H1 (cell line): ENCODE results near the gene ZSCAN25. TPM values are rescaled to one million over a fixed set of nuclear protein-coding genes. Genes with fewer than 3 reads are reported as not detected.

Experiments
- CTCF ChIA-PET: fragments of 300-600 bp; sonication (Branson Sonifier 250); formaldehyde crosslinking; loops from one replicate; lab custom pipeline; 2021; ENCODE audit not compliant: partially characterized antibody; lab: Charles Lee
- POLR2A ChIA-PET: fragments of 300-600 bp; sonication (Branson Sonifier 250); formaldehyde crosslinking; loops from one replicate; lab custom pipeline; 2021; ENCODE audit warnings: inconsistent platforms; ENCODE audit not compliant: partially characterized antibody; lab: Charles Lee
- DNase-seq, 2 experiments: peaks; one replicate each; pipeline versions ENCODE4 v3.0.0 to v3.0.0-alpha.2; 2010 to 2022; ENCODE audit warnings: low spot score in 2 of 2, low read depth in 1 of 2, mixed read lengths in 1 of 2
- FAIRE-seq: peaks from 2 replicates; lab custom pipeline; 2011; peaks lifted over from hg19 to GRCh38; lab: Jason Lieb, UNC
- H2AFZ ChIP-seq: 2 replicates; pipeline ENCODE4 v1.8.1; 2012; ENCODE audit warnings: low read length, inconsistent platforms
- H2AK5ac ChIP-seq: 2 replicates; pipeline ENCODE4 v1.6.1; 2013; ENCODE audit warnings: low read depth, low read length
- H2BK120ac ChIP-seq: replicated peaks from 2 replicates; pipeline ENCODE3; 2013; ENCODE audit warnings: low read depth, low read length, inconsistent platforms
- H2BK12ac ChIP-seq: 2 replicates; pipeline ENCODE4 v1.6.1; 2013; ENCODE audit warnings: low read depth, low read length
- H2BK15ac ChIP-seq: 2 replicates; pipeline ENCODE4 v1.6.1; 2013; ENCODE audit warnings: low read length
- H2BK20ac ChIP-seq: 2 replicates; pipeline ENCODE4 v1.6.1; 2013; ENCODE audit warnings: low read length
- H2BK5ac ChIP-seq: 2 replicates; pipeline ENCODE4 v1.6.1; 2013; ENCODE audit warnings: low read depth, low read length
- H3K14ac ChIP-seq: 2 replicates; pipeline ENCODE4 v1.6.1; 2013; ENCODE audit warnings: inconsistent platforms; ENCODE audit not compliant: insufficient read length
- H3K18ac ChIP-seq: 2 replicates; pipeline ENCODE4 v1.6.1; 2013; ENCODE audit warnings: low read length; ENCODE audit errors: extremely low read depth
- H3K23ac ChIP-seq: 2 replicates; pipeline ENCODE4 v1.6.1; 2013; ENCODE audit warnings: inconsistent platforms; ENCODE audit not compliant: insufficient read length
- H3K23me2 ChIP-seq: 2 replicates; pipeline ENCODE4 v1.6.1; 2013; ENCODE audit warnings: low read depth, low read length
- H3K27ac ChIP-seq: 2 replicates; pipeline ENCODE4 v1.6.1; 2011; ENCODE audit warnings: low read depth, low read length, inconsistent platforms
- H3K27me3 ChIP-seq, 4 experiments: replicated peaks in 1 of 4; 1 replicate in 1 of 4; 2 replicates in 3 of 4; pipeline versions ENCODE4 v1.6.1 to v1.8.1; 2011 to 2013; ENCODE audit warnings: low read length in 3 of 4, mild to moderate bottlenecking in 3 of 4, inconsistent platforms in 2 of 4, mixed read lengths in 2 of 4, moderate library complexity in 1 of 4; ENCODE audit not compliant: control insufficient read depth in 3 of 4, insufficient read depth in 3 of 4; ENCODE audit errors: extremely low read depth in 1 of 4
- H3K36me3 ChIP-seq, 4 experiments: 2 replicates each; pipeline versions ENCODE4 v1.6.1 to v1.8.1; 2011 to 2013; ENCODE audit warnings: mild to moderate bottlenecking in 4 of 4, low read length in 3 of 4, moderate library complexity in 2 of 4, control low read depth in 1 of 4, inconsistent platforms in 1 of 4; ENCODE audit not compliant: insufficient read depth in 4 of 4, control insufficient read depth in 2 of 4
- H3K4ac ChIP-seq: replicated peaks from 2 replicates; pipeline ENCODE3; 2013; ENCODE audit warnings: low read length, low read depth, mixed read lengths, inconsistent platforms; ENCODE audit not compliant: insufficient read length
- H3K4me1 ChIP-seq, 4 experiments: replicated peaks in 1 of 4; 1 replicate in 1 of 4; 2 replicates in 3 of 4; pipeline versions ENCODE4 v1.6.1 to v1.8.1; 2011 to 2013; ENCODE audit warnings: low read length in 3 of 4, inconsistent platforms in 2 of 4, mixed read lengths in 1 of 4; ENCODE audit not compliant: insufficient read depth in 4 of 4, control insufficient read depth in 3 of 4
- H3K4me2 ChIP-seq, 2 experiments: 2 replicates each; pipeline versions ENCODE4 v1.6.1 to v1.8.1; 2011 to 2013; ENCODE audit warnings: low read depth in 2 of 2, low read length in 2 of 2, control low read depth in 1 of 2, inconsistent platforms in 1 of 2, mild to moderate bottlenecking in 1 of 2; ENCODE audit not compliant: insufficient read depth in 1 of 2
- H3K4me3 ChIP-seq, 4 experiments: fragments of 200-600, 300-600 bp in 1 of 4; sonication (generic), shearing (Covaris generic), sonication (Bioruptor Twin) in 1 of 4; 2 replicates each; pipeline versions ENCODE4 v1.5.1 to v1.8.1; 2011 to 2016; ENCODE audit warnings: low read length in 4 of 4, low read depth in 3 of 4, control low read depth in 2 of 4, inconsistent platforms in 2 of 4, mild to moderate bottlenecking in 2 of 4, mixed read lengths in 1 of 4, moderate library complexity in 1 of 4; ENCODE audit not compliant: insufficient read depth in 2 of 4; ENCODE audit errors: extremely low read depth in 1 of 4
- H3K56ac ChIP-seq: replicated peaks from 2 replicates; pipeline ENCODE3; 2013; ENCODE audit warnings: low read depth, mild to moderate bottlenecking, mixed read lengths, low read length, inconsistent platforms; ENCODE audit not compliant: insufficient read length
- H3K79me1 ChIP-seq: 2 replicates; pipeline ENCODE4 v1.6.1; 2013; ENCODE audit warnings: low read depth, low read length, control low read depth
- H3K79me2 ChIP-seq, 2 experiments: 2 replicates each; pipeline versions ENCODE4 v1.6.1 to v1.8.1; 2012 to 2013; ENCODE audit warnings: low read length in 2 of 2, mild to moderate bottlenecking in 2 of 2, inconsistent platforms in 1 of 2; ENCODE audit not compliant: insufficient read depth in 2 of 2, control insufficient read depth in 1 of 2
- H3K9ac ChIP-seq, 4 experiments: replicated peaks in 1 of 4; 1 replicate in 1 of 4; 2 replicates in 3 of 4; pipeline versions ENCODE4 v1.6.1 to v1.8.1; 2011 to 2013; ENCODE audit warnings: low read depth in 3 of 4, low read length in 3 of 4, control low read depth in 2 of 4, mild to moderate bottlenecking in 2 of 4, moderate library complexity in 2 of 4, inconsistent platforms in 1 of 4; ENCODE audit errors: extremely low read depth in 1 of 4
- H3K9me3 ChIP-seq, 2 experiments: 2 replicates each; pipeline versions ENCODE4 v1.6.1 to v1.8.1; 2012 to 2013; ENCODE audit warnings: mild to moderate bottlenecking in 2 of 2, moderate library complexity in 2 of 2, control low read depth in 1 of 2, inconsistent platforms in 1 of 2, low read depth in 1 of 2, low read length in 1 of 2, mixed read lengths in 1 of 2; ENCODE audit not compliant: insufficient read depth in 2 of 2
- H4K20me1 ChIP-seq, 2 experiments: replicated peaks in 1 of 2; 2 replicates each; pipeline versions ENCODE3 to v1.8.1; 2011 to 2013; ENCODE audit warnings: inconsistent platforms in 2 of 2, low read length in 2 of 2, mild to moderate bottlenecking in 1 of 2; ENCODE audit not compliant: insufficient read depth in 2 of 2, control insufficient read depth in 1 of 2
- H4K5ac ChIP-seq: 2 replicates; pipeline ENCODE4 v1.6.1; 2013; ENCODE audit warnings: low read length, low read depth, mixed read lengths, inconsistent platforms; ENCODE audit not compliant: insufficient read length
- H4K8ac ChIP-seq: 2 replicates; pipeline ENCODE4 v1.8.0; 2013; ENCODE audit warnings: mild to moderate bottlenecking, moderate library complexity, low read length, inconsistent platforms; ENCODE audit not compliant: insufficient read depth; ENCODE audit errors: extremely low read depth
- H4K91ac ChIP-seq: replicated peaks from 2 replicates; pipeline ENCODE3; 2013; ENCODE audit warnings: low read length, mixed read lengths, inconsistent platforms; ENCODE audit not compliant: insufficient read length
- ASH2L ChIP-seq: fragments of 200-600, 300-600 bp; sonication (generic); IDR thresholded peaks from one replicate; pipeline ENCODE4 v1.7.1; 2017; ENCODE audit warnings: low read length
- CTCF ChIP-seq, 3 experiments: IDR thresholded peaks; 1 replicate in 2 of 3; 2 replicates in 1 of 3; pipeline versions ENCODE4 v1.5.1 to v1.6.1; 2011; ENCODE audit warnings: low read length in 3 of 3, mild to moderate bottlenecking in 3 of 3, inconsistent platforms in 2 of 3, low read depth in 1 of 3, moderate library complexity in 1 of 3; ENCODE audit not compliant: insufficient read depth in 1 of 3; ENCODE audit errors: control extremely low read depth in 1 of 3
- EZH2 ChIP-seq: fragments of 200-600 bp; sonication (generic); IDR thresholded peaks from 2 replicates; pipeline ENCODE4 v1.7.1; 2012; ENCODE audit warnings: low read depth, mild to moderate bottlenecking, moderate library complexity, low read length, inconsistent platforms; ENCODE audit not compliant: severe bottlenecking
- HDAC6 ChIP-seq: IDR thresholded peaks from one replicate; pipeline ENCODE4 v1.7.1; 2012; ENCODE audit warnings: low read depth, mild to moderate bottlenecking, inconsistent platforms, low read length, moderate library complexity
- JUND ChIP-seq: IDR thresholded peaks from 2 replicates; pipeline ENCODE4 v1.6.1; 2011; ENCODE audit warnings: mild to moderate bottlenecking, improper control_type of control experiment, low read length
- POLR2A ChIP-seq, 2 experiments: IDR thresholded peaks; 1 replicate in 1 of 2; 2 replicates in 1 of 2; pipeline ENCODE4 v1.6.1; 2011; ENCODE audit warnings: low read depth in 2 of 2, low read length in 2 of 2, mild to moderate bottlenecking in 2 of 2; ENCODE audit errors: control extremely low read depth in 1 of 2
- RXRA ChIP-seq: IDR thresholded peaks from 2 replicates; pipeline ENCODE4 v1.6.1; 2011; ENCODE audit warnings: low read depth, mild to moderate bottlenecking, low read length, moderate library complexity; ENCODE audit not compliant: insufficient read depth
- SIN3A ChIP-seq, 2 experiments: IDR thresholded peaks in 1 of 2; conservative IDR thresholded peaks in 1 of 2; 2 replicates each; pipeline ENCODE4 v1.6.1; 2011 to 2012; ENCODE audit warnings: low read length in 2 of 2, improper control_type of control experiment in 1 of 2, low read depth in 1 of 2, mild to moderate bottlenecking in 1 of 2
- TEAD4 ChIP-seq: IDR thresholded peaks from 2 replicates; pipeline ENCODE4 v1.6.1; 2012; ENCODE audit warnings: low read depth, low read length, inconsistent platforms, mixed read lengths
- ZNF274 ChIP-seq: IDR thresholded peaks from 2 replicates; pipeline ENCODE4 v1.7.0; 2012; ENCODE audit warnings: low read length, borderline replicate concordance; ENCODE audit errors: extremely low read depth
- WGBS, 2 experiments: shearing (Covaris generic) in 1 of 2; methylation state at CpG; one replicate each; pipeline versions ENCODE4 v1.1.6 to v1.1.7; 2013 to 2015; ENCODE audit warnings: low lambda C conversion rate in 2 of 2, mixed read lengths in 2 of 2, inconsistent platforms in 1 of 2, low coverage in 1 of 2, missing lambda C conversion rate in 1 of 2; ENCODE audit not compliant: insufficient replicate concordance in 2 of 2, insufficient coverage in 1 of 2, insufficient read length in 1 of 2; ENCODE audit errors: extremely low coverage in 1 of 2, missing lambda C conversion rate in 1 of 2; 5-methylcytosine and 5-hydroxymethylcytosine counted together
- polyA plus RNA-seq, 7 experiments: library from polyadenylated mRNA; depleted of rRNA in 3 of 7; stranded (reverse) in 5 of 7; unstranded in 2 of 7; fragments of >200 nt in 5 of 7; fragments of 200-250 nt in 2 of 7; gene quantifications; 1 replicate in 5 of 7; 2 replicates in 1 of 7; 4 replicates in 1 of 7; pipeline versions ENCODE4 v1.2.1 to v1.2.3, GENCODE V29; 2011 to 2013; ENCODE audit warnings: missing spikeins in 2 of 7, mixed read lengths in 2 of 7
- total RNA-seq: library from RNA; stranded (reverse); fragmentation: NEBNext Ultra II Directional; extraction: Animal tissue kit (Norgen Biotek cat#: 25700); gene quantifications from 2 replicates; pipeline ENCODE4 v1.2.1, GENCODE V29; 2021

ZSCAN25 gene
- total and polyA plus RNA-seq, 2 of the 8 experiments (the other 6 are each of a cell fraction or from before 2014, with no cell fraction given): 10.1 to 18.6 TPM

GRCh38 chr7:99621271-99621670 lies 4.5 kb downstream of the ZSCAN25 start:
- Histone ChIP-seq H3K79me2 (peaks cover 0 to 12% of the 10 kb centered on the region in 2 experiments; a peak in 1 of 4 replicates), H2BK20ac (no peak overlapping the region), H3K23ac (no peak overlapping the region), H3K4me2 (no peak overlapping the region), H3K27me3 (no peaks in the 10 kb centered on the region), H2BK120ac (no peak overlapping the region), H2BK15ac (no peak overlapping the region), H3K27ac (no peak overlapping the region), H2AK5ac (no peak overlapping the region), H3K14ac (no peak overlapping the region), H3K4me3 (no peak overlapping the region), H3K36me3 (peaks cover 29 to 76% (median 63%) of the 10 kb centered on the region in 4 experiments), H4K8ac (no peak overlapping the region), H4K5ac (no peak overlapping the region), H4K20me1 (peaks cover 0 to 8% of the 10 kb centered on the region in 2 experiments), H4K91ac (no peak overlapping the region), H3K4ac (no peak overlapping the region), H2BK12ac (no peak overlapping the region), H3K56ac (no peak overlapping the region), H3K79me1 (peaks cover 8% of the 10 kb centered on the region), H3K18ac (no peak overlapping the region), H3K23me2 (peaks cover 7% of the 10 kb centered on the region), H3K9me3 (no peaks in the 10 kb centered on the region), H3K9ac (no peak overlapping the region), H2AFZ (no peak overlapping the region), H3K4me1 (no peaks in the 10 kb centered on the region; a peak in 2 of 7 replicates), H2BK5ac (no peak overlapping the region)
- no peak for DNase-seq
- WGBS, 2 experiments: 93% methylated on average over 5 of the region's 5 CpGs; no CpG with 5 or more reads in 1 of the 2 experiments
- ChIA-PET CTCF (interaction anchor here (0.9 to 1.5 kb wide), 5 partner anchors 8 to 370 kb away, joined by 3 to 5 read pairs (median 4); no protein-coding TSS in a partner anchor), POLR2A (interaction anchor here (0.7 to 1.4 kb wide), 4 partner anchors 8 to 323 kb away, joined by 3 to 6 read pairs (median 4); no protein-coding TSS in a partner anchor)
- FAIRE-seq: no peak
- TF ChIP-seq HDAC6 (no peak), ASH2L (no peak), EZH2 (no peak), JUND (no peak), ZNF274 (no peak), POLR2A (IDR thresholded peaks at IDR 0.05; ENCODE audit: control extremely low read depth in 1 of 2, low read depth in 2 of 2, low read length in 2 of 2) (no peak), SIN3A (conservative IDR thresholded peaks at IDR 0.05 in 1 of 2, IDR thresholded peaks at IDR 0.05 in 1 of 2; ENCODE audit: low read depth in 1 of 2, low read length in 2 of 2) (no peak), TEAD4 (no peak), CTCF (IDR thresholded peaks at IDR 0.05; ENCODE audit: control extremely low read depth in 1 of 3, insufficient read depth in 1 of 3, low read depth in 1 of 3, low read length in 3 of 3) (no peak), RXRA (no peak)
